GM12878 (cell line): ENCODE measurements around the gene PTPN14. TPM values are rescaled to one million over a fixed set of nuclear protein-coding genes. Genes with fewer than 3 reads are reported as not detected.

Source experiments
- ATAC-seq: fragments of 200-7000 bp; cut with Tn5 transposase; 3 replicates; pipeline ENCODE4 v1.9.1; 2020; ENCODE audit warnings: mild to moderate bottlenecking, moderate library complexity
- BruUV-seq: library from RNA; stranded (reverse); fragments of 400-500 nt; replicated peaks from 2 replicates; lab custom pipeline; 2021; lab: Mats Ljungman, UMichigan
- CTCF ChIA-PET: fragments of 300-600 bp; sonication (Branson Sonifier 250); formaldehyde crosslinking; extraction: SDS; loops from one replicate; lab custom pipeline; 2021; ENCODE audit warnings: inconsistent platforms; lab: Yijun Ruan, JAX
- POLR2A ChIA-PET: fragments of 350-600 bp; formaldehyde crosslinking; extraction: SDS; loops from one replicate; lab custom pipeline; 2021; ENCODE audit warnings: inconsistent platforms; lab: Charles Lee
- RAD21 ChIA-PET: fragments of 300-600 bp; sonication (Branson Sonifier 250); formaldehyde crosslinking; loops from one replicate; lab custom pipeline; 2023; ENCODE audit warnings: antibody characterized with exemption; ENCODE audit not compliant: unreplicated experiment; lab: Charles Lee
- SMC1A ChIA-PET: fragments of 300-600 bp; sonication (Branson Sonifier 250); formaldehyde crosslinking; loops from one replicate; lab custom pipeline; 2023; ENCODE audit not compliant: unreplicated experiment, uncharacterized antibody; lab: Charles Lee
- DNase-seq: peaks from one replicate; pipeline ENCODE4 v3.0.0-alpha.2; 2011; ENCODE audit warnings: low read depth, low spot score
- FAIRE-seq: peaks from 3 replicates; lab custom pipeline; 2011; peaks lifted over from hg19 to GRCh38; lab: Jason Lieb, UNC
- H2AFZ ChIP-seq: 2 replicates; pipeline ENCODE4 v1.6.0; 2011; ENCODE audit warnings: low read depth, low read length, control low read depth; ENCODE audit not compliant: control insufficient read depth
- H3K27ac ChIP-seq: 2 replicates; pipeline ENCODE4 v1.5.1; 2011; ENCODE audit warnings: control low read depth; ENCODE audit not compliant: control insufficient read depth, insufficient read depth
- H3K27me3 ChIP-seq, 2 experiments: replicated peaks in 1 of 2; 2 replicates each; pipeline versions ENCODE4 v1.6.0 to v1.6.1; 2011; ENCODE audit warnings: low read length in 1 of 2; ENCODE audit not compliant: control insufficient read depth in 2 of 2, insufficient read depth in 2 of 2
- H3K36me3 ChIP-seq, 2 experiments: 2 replicates each; pipeline ENCODE4 v1.5.1; 2011; ENCODE audit warnings: low read length in 1 of 2; ENCODE audit not compliant: control insufficient read depth in 2 of 2, insufficient read depth in 2 of 2
- H3K4me1 ChIP-seq: 2 replicates; pipeline ENCODE4 v1.6.1; 2011; ENCODE audit warnings: mild to moderate bottlenecking, low read length, moderate library complexity, mixed read lengths; ENCODE audit not compliant: control insufficient read depth, insufficient read depth
- H3K4me2 ChIP-seq: 2 replicates; pipeline ENCODE4 v1.6.0; 2011; ENCODE audit warnings: control low read depth; ENCODE audit not compliant: control insufficient read depth, insufficient read depth
- H3K4me3 ChIP-seq: fragments of 200-600 bp; sonication (generic); 2 replicates; pipeline ENCODE4 v1.5.1; 2016
- H3K79me2 ChIP-seq: 2 replicates; pipeline ENCODE4 v1.6.0; 2011; ENCODE audit warnings: low read length; ENCODE audit not compliant: control insufficient read depth, insufficient read depth
- H3K9ac ChIP-seq: 2 replicates; pipeline ENCODE4 v1.8.0; 2011; ENCODE audit warnings: low read length, control low read depth, mixed read lengths; ENCODE audit not compliant: control insufficient read depth, insufficient read depth
- H3K9me3 ChIP-seq: replicated peaks from 3 replicates; pipeline ENCODE4 v1.5.1; 2011; ENCODE audit warnings: mild to moderate bottlenecking, low read length; ENCODE audit not compliant: control insufficient read depth, insufficient read depth
- H4K20me1 ChIP-seq: 2 replicates; pipeline ENCODE4 v1.6.0; 2011; ENCODE audit not compliant: control insufficient read depth, insufficient read depth
- WGBS: methylation state at CpG from one replicate; pipeline ENCODE4 v1.1.6; 2016; ENCODE audit warnings: low lambda C conversion rate; ENCODE audit not compliant: insufficient replicate concordance, insufficient coverage; ENCODE audit errors: missing lambda C conversion rate; 5-methylcytosine and 5-hydroxymethylcytosine counted together
- in situ Hi-C: fragments of 300-500 bp; cut with MboI; formaldehyde crosslinking; loops from 9 replicates; pipeline ENCODE4 v1.14.3; 2018; ENCODE audit warnings: mixed read lengths
- intact Hi-C: fragments of 100-400 bp; cut with micrococcal nuclease; formaldehyde crosslinking; loops from one replicate; pipeline ENCODE4 v1.14.2; 2022; ENCODE audit not compliant: unreplicated experiment
- polyA plus RNA-seq, 11 experiments: library from polyadenylated mRNA; depleted of rRNA in 4 of 11; unstranded in 6 of 11; stranded (reverse) in 5 of 11; fragments of >200 nt; fragmentation: Nextera tagmentation in 4 of 11; fragmentation: Illumina TruSeq in 1 of 11; extraction: Ambion mirVana in 4 of 11; extraction: Trizol in 1 of 11; gene quantifications; 1 replicate in 1 of 11; 2 replicates in 10 of 11; pipeline versions ENCODE4 v1.2.1 to v1.2.3, GENCODE V29; 2011 to 2016; ENCODE audit warnings: inconsistent platforms in 2 of 11, missing spikeins in 2 of 11, low read depth in 1 of 11
- total RNA-seq, 4 experiments: library from RNA; depleted of rRNA in 3 of 4; stranded (reverse); fragments of >200 nt in 3 of 4; fragmentation: Illumina TruSeq in 1 of 4; extraction: Trizol in 1 of 4; gene quantifications; 2 replicates each; pipeline versions ENCODE4 v1.2.1 to v1.2.3, GENCODE V29; 2013 to 2021
- TF ChIP-seq, protein P1 (sequence below): fragments of 450-650 bp; IDR thresholded peaks from 2 replicates; pipeline ENCODE4 v1.6.1; 2018; ENCODE audit warnings: mild to moderate bottlenecking, low read depth, moderate library complexity; ENCODE audit not compliant: partially characterized antibody

Gene PTPN14
- total and polyA plus RNA-seq, 10 of the 15 experiments (the other 5 are each of a cell fraction or from before 2014, with no cell fraction given), result 0.05 to 5.1 (median 0.44) TPM

DNA sequence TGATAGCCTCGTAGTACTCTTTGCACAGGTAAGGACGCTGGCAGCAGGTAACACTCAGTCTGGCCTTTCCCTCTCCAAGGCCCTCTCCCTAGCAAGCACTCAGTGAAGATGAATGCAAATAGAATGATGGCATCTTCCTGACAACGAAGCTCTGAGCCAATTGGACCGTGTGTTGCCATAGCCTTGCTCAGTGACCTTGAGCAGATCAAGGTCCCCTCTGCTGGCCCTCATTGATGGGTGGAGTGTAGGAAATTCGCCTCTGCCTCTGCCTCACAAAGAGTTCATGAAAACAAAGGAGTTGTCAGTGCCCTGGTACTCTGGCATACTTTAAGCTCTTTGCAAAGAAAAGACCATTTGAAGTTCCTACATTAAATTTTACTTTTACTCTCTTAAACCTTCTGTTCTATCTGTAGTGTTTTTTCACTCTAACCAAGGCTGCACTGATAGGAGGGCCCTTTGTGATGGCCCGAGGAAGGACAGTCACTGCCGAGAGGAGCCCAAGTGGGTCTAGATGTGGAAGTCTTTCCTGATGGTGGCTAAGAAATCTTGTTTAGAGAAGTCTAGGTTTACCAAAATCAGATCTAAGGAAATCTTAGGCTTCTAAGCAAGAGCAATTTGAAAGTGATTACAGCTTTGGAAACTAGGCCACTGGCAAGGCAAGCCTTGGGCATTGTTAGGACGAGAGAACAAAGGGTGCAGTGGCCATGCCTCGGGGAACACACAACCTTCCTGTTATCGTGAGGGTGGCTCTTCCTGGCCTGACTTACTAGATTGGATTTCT lies 232.3 kb downstream of the PTPN14 start:
- H2AFZ ChIP-seq, result no peak overlapping the region
- no peaks in the 10 kb centered on the region for H3K9me3 ChIP-seq
- intact Hi-C loops (no loop called here), in situ Hi-C loops (no loop called here)
- DNase-seq, result no peak
- ChIA-PET SMC1A (interaction anchor here (3.5 to 3.9 kb wide), 2 partner anchors 9 to 58 kb away, joined by 16 to 31 read pairs; no protein-coding TSS in a partner anchor), POLR2A (no interaction called here), CTCF (interaction anchor here (3.2 to 9.2 kb wide), 2 partner anchors 11 to 58 kb away, joined by 25 to 132 read pairs; no protein-coding TSS in a partner anchor), RAD21 (interaction anchor here (1.4 to 3.2 kb wide), 5 partner anchors 9 to 58 kb away, joined by 4 to 17 read pairs (median 7); no protein-coding TSS in a partner anchor)
- no peak overlapping the region for H3K9ac ChIP-seq
- FAIRE-seq, result no peak
- 75% methylated on average over 10 of the region's 10 CpGs for WGBS
- peaks cover 9% of the 10 kb centered on the region for H3K4me1 ChIP-seq
- H3K79me2 ChIP-seq, result no peaks in the 10 kb centered on the region
- H3K4me2 ChIP-seq, result no peak overlapping the region
- TF ChIP-seq, protein P1, sequence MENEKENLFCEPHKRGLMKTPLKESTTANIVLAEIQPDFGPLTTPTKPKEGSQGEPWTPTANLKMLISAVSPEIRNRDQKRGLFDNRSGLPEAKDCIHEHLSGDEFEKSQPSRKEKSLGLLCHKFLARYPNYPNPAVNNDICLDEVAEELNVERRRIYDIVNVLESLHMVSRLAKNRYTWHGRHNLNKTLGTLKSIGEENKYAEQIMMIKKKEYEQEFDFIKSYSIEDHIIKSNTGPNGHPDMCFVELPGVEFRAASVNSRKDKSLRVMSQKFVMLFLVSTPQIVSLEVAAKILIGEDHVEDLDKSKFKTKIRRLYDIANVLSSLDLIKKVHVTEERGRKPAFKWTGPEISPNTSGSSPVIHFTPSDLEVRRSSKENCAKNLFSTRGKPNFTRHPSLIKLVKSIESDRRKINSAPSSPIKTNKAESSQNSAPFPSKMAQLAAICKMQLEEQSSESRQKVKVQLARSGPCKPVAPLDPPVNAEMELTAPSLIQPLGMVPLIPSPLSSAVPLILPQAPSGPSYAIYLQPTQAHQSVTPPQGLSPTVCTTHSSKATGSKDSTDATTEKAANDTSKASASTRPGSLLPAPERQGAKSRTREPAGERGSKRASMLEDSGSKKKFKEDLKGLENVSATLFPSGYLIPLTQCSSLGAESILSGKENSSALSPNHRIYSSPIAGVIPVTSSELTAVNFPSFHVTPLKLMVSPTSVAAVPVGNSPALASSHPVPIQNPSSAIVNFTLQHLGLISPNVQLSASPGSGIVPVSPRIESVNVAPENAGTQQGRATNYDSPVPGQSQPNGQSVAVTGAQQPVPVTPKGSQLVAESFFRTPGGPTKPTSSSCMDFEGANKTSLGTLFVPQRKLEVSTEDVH, result no peak
- H3K36me3 ChIP-seq, result peaks cover 3% of the 10 kb centered on the region in 2 experiments; a peak in 2 of 4 replicates
- no peak overlapping the region for H3K4me3 ChIP-seq
- ATAC-seq, result no peak
- BruUV-seq, result no TSS peak
- H3K27me3 ChIP-seq, result no peaks in the 10 kb centered on the region
- H4K20me1 ChIP-seq, result no peaks in the 10 kb centered on the region
- H3K27ac ChIP-seq, result no peak overlapping the region
